Liver (tissue), 3 donors: ENCODE data around the gene PPP1R10.

Source experiments
- CTCF ChIP-seq: fragments of 150-350 bp; IDR thresholded peaks from 2 replicates; pipeline ENCODE4 v1.5.1; 2017; ENCODE audit warnings: improper control_type of control experiment, low read depth, low read length; ENCODE audit not compliant: missing input control
- GABPA ChIP-seq, 2 donors: IDR thresholded peaks in 1 of 2; conservative IDR thresholded peaks in 1 of 2; 2 replicates each; pipeline ENCODE4 v1.6.1; 2016; ENCODE audit warnings: antibody characterized with exemption in 2 of 2, mild to moderate bottlenecking in 1 of 2, moderate library complexity in 1 of 2
- MAX ChIP-seq: IDR thresholded peaks from 2 replicates; pipeline ENCODE4 v1.6.1; 2016; ENCODE audit warnings: antibody characterized with exemption
- ZBTB33 ChIP-seq: IDR thresholded peaks from 2 replicates; pipeline ENCODE4 v1.6.1; 2016; ENCODE audit warnings: antibody characterized with exemption
- donor health status: healthy.
- donor health status: healthy.

- TF ChIP-seq CTCF, result no peak
- no peak for TF ChIP-seq ZBTB33
- TF ChIP-seq MAX, result no peak
- no peak for TF ChIP-seq GABPA (IDR thresholded peaks at IDR 0.05 in 1 of 2, conservative IDR thresholded peaks at IDR 0.05 in 1 of 2)
Measured at GRCh38 chr6:30664994-30665767, 48.1 kb upstream of the PPP1R10 start.
